Ishikawa (cell line): ENCODE measurements around the gene RIMBP2.

Experiments used
- CEBPB ChIP-seq: IDR thresholded peaks from 2 replicates; pipeline ENCODE4 v1.6.1; 2012
- CREB1 ChIP-seq: IDR thresholded peaks from 2 replicates; pipeline ENCODE4 v1.6.1; 2012; ENCODE audit warnings: low read depth
- EGR1 ChIP-seq: IDR thresholded peaks from 2 replicates; pipeline ENCODE4 v1.6.1; 2012
- EP300 ChIP-seq: IDR thresholded peaks from 2 replicates; pipeline ENCODE4 v1.6.1; 2012; ENCODE audit warnings: borderline replicate concordance
- FOXM1 ChIP-seq: IDR thresholded peaks from 2 replicates; pipeline ENCODE4 v1.6.1; 2012; ENCODE audit warnings: low read depth, borderline replicate concordance
- MAX ChIP-seq: IDR thresholded peaks from 2 replicates; pipeline ENCODE4 v1.6.1; 2012
- NFIC ChIP-seq: IDR thresholded peaks from 2 replicates; pipeline ENCODE4 v1.6.1; 2012
- RAD21 ChIP-seq: IDR thresholded peaks from 2 replicates; pipeline ENCODE4 v1.6.1; 2012; ENCODE audit warnings: low read depth
- REST ChIP-seq: IDR thresholded peaks from 2 replicates; pipeline ENCODE4 v1.6.1; 2012; ENCODE audit warnings: low read depth, mild to moderate bottlenecking
- TAF1 ChIP-seq: IDR thresholded peaks from 2 replicates; pipeline ENCODE4 v1.6.1; 2012; ENCODE audit warnings: low read depth, mild to moderate bottlenecking
- TCF12 ChIP-seq: IDR thresholded peaks from 2 replicates; pipeline ENCODE4 v1.6.1; 2012; ENCODE audit warnings: low read depth
- TEAD4 ChIP-seq: IDR thresholded peaks from 2 replicates; pipeline ENCODE4 v1.6.1; 2012
- YY1 ChIP-seq: IDR thresholded peaks from 2 replicates; pipeline ENCODE4 v1.6.1; 2012; ENCODE audit warnings: low read depth
- ZBTB7A ChIP-seq: IDR thresholded peaks from 2 replicates; pipeline ENCODE4 v1.6.1; 2012; ENCODE audit warnings: low read depth
- TF ChIP-seq, protein P1 (sequence below): IDR thresholded peaks from 2 replicates; pipeline ENCODE4 v1.6.1; 2012

The RIMBP2 gene

GRCh38 chr12:130743606-130744005, 27.5 kb upstream of the RIMBP2 start:
- TF ChIP-seq EGR1 (no peak), NFIC (no peak), FOXM1 (no peak), TCF12 (no peak), TEAD4 (no peak), EP300 (no peak), RAD21 (no peak), MAX (no peak), ZBTB7A (no peak), REST (no peak), TAF1 (no peak), CEBPB (no peak), YY1 (no peak)

DNA sequence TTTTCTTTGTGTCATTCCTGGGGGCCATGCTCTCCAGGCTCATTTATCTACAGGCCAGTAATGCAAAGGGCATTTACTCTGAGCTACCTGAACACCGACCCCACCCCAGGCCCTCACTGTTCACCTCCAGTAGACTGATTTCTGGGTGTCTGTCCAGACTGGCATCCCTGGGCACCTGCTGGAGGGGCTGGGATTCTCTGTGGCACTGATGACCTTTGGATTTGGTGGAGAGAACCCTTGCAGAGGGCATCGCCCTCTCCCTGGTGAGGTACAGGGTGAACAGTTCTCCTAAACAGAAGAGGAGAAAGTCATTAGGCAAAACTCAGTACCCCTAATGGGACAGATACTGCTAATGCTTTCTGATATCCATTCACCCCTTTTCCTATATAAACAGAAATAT, 27.1 kb upstream of the RIMBP2 start:
- TF ChIP-seq NFIC: no peak
- no peak for TF ChIP-seq REST
- no peak for TF ChIP-seq CREB1
- TF ChIP-seq, protein P1, sequence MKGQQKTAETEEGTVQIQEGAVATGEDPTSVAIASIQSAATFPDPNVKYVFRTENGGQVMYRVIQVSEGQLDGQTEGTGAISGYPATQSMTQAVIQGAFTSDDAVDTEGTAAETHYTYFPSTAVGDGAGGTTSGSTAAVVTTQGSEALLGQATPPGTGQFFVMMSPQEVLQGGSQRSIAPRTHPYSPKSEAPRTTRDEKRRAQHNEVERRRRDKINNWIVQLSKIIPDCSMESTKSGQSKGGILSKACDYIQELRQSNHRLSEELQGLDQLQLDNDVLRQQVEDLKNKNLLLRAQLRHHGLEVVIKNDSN: no peak
- TF ChIP-seq FOXM1: no peak
- no peak for TF ChIP-seq ZBTB7A
- TF ChIP-seq EGR1: no peak
- TF ChIP-seq RAD21: no peak
- no peak for TF ChIP-seq MAX
- no peak for TF ChIP-seq TAF1
- TF ChIP-seq TEAD4: no peak
- TF ChIP-seq EP300: no peak
- TF ChIP-seq YY1: no peak
- TF ChIP-seq CEBPB: no peak
- no peak for TF ChIP-seq TCF12

DNA sequence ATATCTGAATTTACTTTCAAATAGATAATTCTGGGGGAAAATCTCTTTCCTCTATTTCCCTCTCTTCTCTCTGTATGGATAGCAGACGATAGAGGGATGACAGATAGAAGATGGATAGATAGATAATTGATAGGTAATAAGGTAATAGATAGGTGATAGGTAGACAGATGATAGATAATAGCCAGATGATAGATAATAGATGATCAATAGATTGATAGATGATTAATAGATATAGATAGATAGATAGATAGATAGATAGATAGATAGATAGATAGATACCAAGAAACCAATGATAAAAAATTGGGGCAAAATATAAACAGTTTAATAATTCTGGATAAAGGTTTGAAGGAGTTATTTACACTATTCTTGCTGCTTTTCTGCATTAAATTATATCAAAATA, 26.6 kb upstream of the RIMBP2 start:
- TF ChIP-seq EGR1 (no peak), TCF12 (no peak), RAD21 (no peak), CREB1 (no peak), TAF1 (no peak), ZBTB7A (no peak)
- TF ChIP-seq, protein P1: no peak

GRCh38 chr12:130742112-130742511, 26.0 kb upstream of the RIMBP2 start:
- TF ChIP-seq FOXM1 (no peak), EGR1 (no peak), RAD21 (no peak), CREB1 (no peak), REST (no peak), YY1 (no peak), MAX (no peak), CEBPB (no peak), TAF1 (no peak), NFIC (no peak), ZBTB7A (no peak)
- TF ChIP-seq, protein P1: no peak
